Cortex of kidney (tissue), 1 donor: ENCODE data around the gene HK3.

ENCODE experiments used
- DNase-seq: peaks from one replicate; lab custom pipeline; 2025; lab: John Stamatoyannopoulos, UW

HK3 gene

GRCh38 chr5:176899296-176899891, at the start of gene HK3:
Gene HK3, minus strand, starts transcription at chr5:176899346. Its CDS starts 3,187 bp downstream, at chr5:176896159.
- DNase-seq = no peak

DNA sequence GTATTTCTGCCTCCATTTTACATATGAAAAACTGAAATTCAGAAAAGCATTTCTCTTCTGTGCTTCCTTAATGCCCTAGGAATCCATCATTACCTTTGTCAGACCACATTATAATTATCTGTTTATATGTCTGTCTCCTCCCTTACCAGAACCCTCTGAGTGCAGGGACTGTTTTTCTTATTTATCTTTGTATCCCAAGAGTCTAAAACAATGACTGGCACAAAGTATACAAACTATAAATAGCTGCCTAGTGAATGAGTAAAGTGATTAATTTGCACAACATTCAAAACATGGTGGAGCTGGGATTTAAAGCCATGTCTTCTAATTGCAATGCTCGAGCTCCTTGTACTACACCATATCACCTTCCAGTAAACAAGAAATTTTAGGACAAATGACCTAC, 49.3 kb upstream of the HK3 start:
- DNase-seq = no peak

GRCh38 chr5:176947847-176948246, 48.7 kb upstream of the HK3 start:
- no peak for DNase-seq

DNA sequence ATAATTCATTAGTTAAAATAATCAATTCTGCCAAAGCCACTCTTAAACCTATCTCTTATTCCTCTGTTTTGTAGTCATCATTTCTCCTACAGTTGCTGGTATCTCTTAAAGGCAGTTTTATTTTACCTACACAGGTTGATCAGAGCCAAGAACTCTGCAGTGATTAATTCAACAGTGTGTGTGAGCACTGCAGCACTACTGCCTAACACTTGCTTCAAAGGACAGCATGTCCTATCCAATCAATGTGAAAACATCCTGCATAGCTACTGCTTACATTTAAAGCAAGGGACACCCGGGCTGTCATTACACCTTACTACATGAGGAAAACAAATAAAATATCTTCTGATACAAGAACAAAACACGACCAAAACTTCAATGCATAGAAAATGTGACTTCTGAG, 45.1 kb upstream of the HK3 start:
- no peak for DNase-seq

GRCh38 chr5:176943816-176944215, 44.7 kb upstream of the HK3 start:
- no peak for DNase-seq

DNA sequence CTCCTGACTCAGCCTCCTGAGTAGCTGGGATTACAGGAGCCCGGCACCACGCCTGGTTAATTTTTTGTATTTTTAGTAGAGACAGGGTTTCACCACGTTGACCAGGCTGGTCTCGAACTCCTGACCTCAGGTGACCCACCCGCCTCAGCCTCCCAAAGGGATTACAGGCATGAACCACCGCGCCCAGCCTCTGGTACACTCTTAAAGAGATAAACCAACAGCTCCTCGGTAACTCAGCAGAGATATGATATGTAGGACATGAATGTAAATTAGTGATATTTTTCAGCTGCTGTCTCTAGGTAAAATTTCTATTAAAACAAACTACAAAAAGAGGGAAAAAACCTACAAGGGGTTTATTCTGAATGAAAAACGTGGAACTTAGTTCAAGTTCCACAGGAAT, 42.8 kb upstream of the HK3 start:
- DNase-seq = no peak

DNA sequence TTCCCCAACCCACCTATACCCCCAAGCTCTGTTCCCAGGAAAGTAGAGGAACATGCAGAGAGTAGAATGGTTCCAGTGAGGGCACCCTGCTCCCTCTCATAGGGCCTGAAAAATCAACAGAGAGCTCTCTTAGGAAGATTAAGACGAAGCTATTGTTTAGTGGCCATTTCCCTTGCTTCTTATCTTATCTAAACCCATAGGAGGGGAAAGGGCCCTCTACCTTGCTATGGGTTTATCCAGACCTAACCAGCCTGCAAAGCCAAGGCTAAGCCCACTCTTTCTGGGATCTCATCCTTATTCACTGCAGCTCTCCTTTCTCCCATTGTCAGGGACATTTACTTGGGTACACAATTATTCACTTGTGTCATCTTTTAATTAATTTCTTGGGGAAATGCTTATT, 39.3 kb upstream of the HK3 start:
- DNase-seq = no peak

GRCh38 chr5:176935017-176935416, 35.9 kb upstream of the HK3 start:
- no peak for DNase-seq

GRCh38 chr5:176934309-176934930, 35.3 kb upstream of the HK3 start:
- no peak for DNase-seq

GRCh38 chr5:176929654-176930053, 30.5 kb upstream of the HK3 start:
- no peak for DNase-seq

DNA sequence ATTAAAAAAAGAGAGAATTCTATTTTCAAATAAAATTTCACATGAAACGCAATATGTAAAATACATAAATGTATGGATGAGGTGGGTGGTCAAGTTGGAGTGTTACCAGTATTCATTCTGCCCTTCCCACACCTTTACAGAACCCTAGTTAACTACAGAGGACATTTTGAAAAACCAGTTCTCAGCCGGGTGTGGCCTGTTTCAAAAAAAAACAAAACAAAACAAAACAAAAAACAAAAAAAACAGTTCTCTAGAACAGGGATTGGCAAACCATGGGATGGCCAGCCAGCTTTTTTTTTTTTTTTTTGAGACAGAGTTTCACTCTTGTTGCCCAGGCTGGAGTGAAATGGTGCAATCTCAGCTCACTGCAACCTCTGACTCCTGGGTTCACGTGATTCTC, 28.4 kb upstream of the HK3 start:
- DNase-seq = no peak

DNA sequence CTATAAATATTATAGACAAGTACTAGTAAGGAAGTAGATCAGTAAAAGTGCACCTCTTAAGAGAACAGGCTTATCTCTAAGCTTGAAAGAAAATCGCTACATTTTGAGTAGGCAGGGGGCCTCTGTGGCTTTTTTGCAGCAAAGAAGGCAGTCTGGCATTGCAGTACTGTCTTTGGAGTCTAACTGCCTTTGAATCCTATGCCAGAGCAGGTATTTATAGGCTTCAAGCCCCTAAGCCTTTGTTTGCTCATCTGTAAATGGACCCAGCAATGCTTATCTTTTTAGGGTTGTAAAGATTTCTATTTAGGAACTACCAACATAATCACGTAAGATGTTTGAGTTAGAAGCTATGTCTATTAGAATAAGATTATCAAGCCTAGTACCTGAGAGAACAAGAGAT, 23.7 kb upstream of the HK3 start:
- no peak for DNase-seq

GRCh38 chr5:176921714-176922113, 22.6 kb upstream of the HK3 start:
- no peak for DNase-seq

DNA sequence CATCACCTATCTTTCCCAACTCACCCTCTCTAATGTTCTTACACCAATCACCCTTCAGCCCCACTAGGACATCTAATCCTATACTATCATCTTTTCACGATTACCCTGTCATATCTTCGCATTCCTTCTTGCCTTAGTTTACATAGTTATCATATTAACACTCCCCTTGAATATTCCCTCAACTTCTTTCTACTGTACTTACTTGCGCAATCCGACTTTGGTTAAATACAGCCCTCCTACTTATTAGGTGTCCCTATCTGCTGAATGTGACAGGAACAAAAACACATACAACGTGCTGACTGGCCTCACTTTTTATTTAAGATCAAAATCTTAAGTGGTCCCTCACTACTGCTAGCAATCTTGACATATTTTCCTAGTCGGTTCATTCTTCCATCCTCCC, 19.5 kb upstream of the HK3 start:
- DNase-seq = no peak

DNA sequence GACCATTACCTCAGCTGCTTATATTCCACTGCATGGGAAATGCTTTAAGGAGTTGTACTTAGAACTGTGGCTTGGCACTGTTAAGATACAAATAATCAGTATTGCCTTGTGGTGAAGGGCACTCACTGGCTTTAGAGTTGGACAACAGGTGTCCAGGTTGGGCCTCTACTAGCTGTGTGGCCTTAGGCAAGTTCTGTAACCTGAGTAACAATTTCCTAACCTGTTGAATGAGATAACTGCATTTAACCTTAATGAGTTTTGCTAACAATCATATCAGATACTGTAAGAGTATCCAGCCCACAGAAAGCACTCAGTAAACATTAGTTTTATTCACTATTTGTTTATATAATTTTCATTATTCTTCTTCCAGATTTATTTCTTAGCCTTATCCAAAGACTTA, 17.2 kb upstream of the HK3 start:
- DNase-seq = no peak

DNA sequence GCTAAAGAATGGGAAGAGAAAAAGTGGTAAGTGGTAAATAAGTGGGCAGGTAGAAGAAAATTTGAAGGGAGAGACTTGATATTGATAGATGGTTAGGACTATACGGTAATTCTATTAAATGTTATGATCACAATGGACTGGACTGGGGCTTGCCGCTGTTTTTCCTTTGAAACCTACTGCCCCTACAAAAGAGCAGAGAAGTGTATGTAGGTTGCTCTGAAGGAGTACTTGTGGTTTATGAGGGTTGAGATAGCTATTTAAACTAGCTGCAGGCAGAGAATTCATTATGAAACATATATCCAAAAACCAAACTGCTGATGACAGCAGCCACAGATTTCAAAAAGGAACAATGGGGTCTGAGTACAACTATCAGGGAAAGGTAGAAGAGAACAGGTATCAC, 16.8 kb upstream of the HK3 start:
- no peak for DNase-seq

DNA sequence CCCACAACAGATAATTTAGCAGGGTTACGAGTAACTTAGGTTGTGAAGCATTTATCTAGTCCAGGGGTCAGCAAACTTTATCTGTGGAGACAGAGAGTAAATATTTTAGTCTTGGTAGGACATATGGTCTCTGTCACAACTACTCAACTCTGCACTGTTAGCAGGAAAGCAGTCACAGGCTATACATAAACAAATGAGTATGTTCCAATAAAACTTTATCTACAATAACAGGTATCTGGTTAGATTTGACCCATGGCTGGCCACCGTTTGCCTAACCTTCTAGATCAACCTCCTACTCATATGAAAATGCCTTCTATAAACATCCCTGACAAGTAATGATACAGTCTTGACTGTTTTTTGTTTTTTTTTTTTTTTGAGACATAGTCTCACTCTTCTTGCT, 13.0 kb upstream of the HK3 start:
- DNase-seq = no peak

GRCh38 chr5:176908675-176909368, 9.7 kb upstream of the HK3 start:
- no peak for DNase-seq

DNA sequence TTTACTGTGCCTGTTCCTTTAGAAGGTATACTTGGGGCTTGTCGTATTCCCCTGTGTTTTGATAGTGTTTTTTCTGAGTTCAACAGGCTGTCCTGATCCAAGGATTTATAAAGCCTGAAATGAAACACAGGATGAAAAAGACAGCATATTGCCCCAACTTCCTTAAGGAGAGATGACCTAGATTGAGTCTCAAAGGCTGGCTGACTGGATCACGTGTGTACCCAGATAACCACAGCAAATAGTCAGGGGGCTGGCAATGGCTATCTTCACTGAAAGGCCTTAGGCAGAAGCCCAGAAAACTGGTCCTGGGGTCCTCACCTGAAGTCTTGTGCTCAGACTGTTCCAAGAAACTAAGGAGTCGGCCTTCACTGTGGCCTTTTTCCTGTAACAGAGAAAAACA, 7.7 kb upstream of the HK3 start:
- DNase-seq = no peak

DNA sequence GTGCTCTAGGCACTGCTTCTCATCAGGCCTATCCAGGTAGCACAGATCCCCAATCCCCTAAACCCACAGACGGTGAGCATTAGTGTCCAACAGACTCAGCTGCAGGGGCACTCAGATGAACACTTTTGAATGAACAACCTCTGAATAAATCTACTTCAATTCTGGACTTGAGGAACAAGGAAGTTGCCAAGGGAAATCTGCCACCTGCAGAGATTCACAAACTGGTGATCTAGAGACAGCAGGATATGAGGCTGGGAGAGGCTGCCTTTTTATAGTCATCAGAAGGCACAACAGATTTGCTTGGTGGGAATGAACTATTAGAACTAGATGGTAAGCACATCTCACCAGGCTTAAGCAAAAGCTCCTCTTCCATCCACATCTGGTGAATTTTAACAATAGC, 7.0 kb upstream of the HK3 start:
- no peak for DNase-seq

GRCh38 chr5:176904276-176904675, 5.1 kb upstream of the HK3 start:
- no peak for DNase-seq

DNA sequence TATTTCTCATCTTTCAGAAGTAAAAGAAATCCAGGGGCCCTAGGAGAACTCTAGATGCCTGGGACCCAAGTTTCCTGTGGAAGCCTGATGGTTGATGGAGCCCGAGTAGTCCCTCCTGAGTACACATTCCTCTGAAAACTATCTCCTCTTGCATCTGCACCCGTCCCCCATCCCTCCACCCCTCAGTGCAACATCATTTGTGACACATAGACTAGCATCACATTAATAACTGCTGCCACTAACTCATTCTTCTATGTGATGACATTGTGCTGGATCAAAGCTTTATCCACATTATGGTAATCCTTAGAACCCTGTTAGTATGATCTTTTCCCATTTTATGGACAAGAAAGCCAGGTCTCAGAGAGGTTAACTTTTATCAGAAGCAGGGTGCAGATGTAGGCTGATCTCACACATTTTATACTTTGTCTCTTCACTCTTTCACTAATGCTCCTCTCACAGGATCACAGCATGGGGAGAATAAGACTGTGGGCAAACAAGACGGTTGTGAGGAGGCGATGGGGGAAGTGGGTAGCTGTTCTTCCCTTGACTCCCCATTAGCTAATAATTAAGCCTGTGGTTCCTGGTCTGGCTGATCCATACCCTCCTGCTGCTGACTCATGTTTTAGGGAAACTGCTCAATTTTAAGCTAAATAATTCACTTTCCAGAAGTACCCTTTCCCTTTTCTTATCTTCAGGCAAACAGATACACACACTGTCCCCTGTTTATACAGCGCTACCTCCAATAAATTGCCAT, 3.9 kb upstream of the HK3 start:
- DNase-seq = no peak
